GM12872 (cell line): Measurements from ENCODE around the gene CFAP53.

ENCODE experiments used
- TF ChIP-seq, protein P1 (sequence below): IDR thresholded peaks from 3 replicates; pipeline ENCODE4 v1.5.1; 2011; ENCODE audit warnings: low read depth, mild to moderate bottlenecking, low read length, moderate library complexity; ENCODE audit not compliant: insufficient read depth

Gene CFAP53

DNA sequence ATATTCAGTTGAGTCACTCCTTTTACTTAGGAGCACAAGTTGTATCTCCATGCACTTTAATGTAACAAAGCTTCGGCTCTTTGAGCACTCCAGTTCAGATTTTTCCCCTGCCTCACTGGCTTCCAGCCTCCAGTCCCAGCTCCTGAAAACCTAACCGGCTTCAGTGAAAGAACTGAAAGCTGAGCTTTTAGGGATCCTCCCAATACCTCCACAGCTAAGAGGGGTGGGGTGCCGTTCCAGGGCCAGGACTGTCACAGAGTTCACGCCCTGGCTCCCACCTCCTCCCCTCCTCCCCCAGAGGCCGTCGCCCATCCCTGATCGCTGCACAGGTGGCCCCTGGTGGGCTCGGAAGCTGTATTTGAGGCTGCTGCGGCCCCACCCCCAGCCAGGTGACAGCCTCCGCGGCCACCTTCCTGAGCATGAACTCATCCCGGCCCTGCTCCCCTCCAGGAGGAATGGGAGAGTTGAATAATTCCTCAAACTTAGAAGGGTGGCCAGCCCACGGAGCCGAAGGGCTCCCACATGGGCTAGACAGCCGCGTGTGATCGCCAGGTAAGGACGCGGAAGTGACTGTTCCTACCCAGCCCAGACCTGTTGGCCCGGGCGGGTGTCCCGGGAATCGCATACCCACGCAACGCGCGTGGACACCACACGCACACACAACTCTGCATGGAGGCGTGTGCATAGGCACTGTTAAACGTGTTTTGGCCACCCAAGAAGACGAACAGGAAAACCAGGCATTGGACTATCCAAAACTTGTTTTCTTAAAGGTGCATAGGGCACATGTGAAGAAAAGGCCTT, 73.1 kb downstream of the CFAP53 start:
- TF ChIP-seq, protein P1, sequence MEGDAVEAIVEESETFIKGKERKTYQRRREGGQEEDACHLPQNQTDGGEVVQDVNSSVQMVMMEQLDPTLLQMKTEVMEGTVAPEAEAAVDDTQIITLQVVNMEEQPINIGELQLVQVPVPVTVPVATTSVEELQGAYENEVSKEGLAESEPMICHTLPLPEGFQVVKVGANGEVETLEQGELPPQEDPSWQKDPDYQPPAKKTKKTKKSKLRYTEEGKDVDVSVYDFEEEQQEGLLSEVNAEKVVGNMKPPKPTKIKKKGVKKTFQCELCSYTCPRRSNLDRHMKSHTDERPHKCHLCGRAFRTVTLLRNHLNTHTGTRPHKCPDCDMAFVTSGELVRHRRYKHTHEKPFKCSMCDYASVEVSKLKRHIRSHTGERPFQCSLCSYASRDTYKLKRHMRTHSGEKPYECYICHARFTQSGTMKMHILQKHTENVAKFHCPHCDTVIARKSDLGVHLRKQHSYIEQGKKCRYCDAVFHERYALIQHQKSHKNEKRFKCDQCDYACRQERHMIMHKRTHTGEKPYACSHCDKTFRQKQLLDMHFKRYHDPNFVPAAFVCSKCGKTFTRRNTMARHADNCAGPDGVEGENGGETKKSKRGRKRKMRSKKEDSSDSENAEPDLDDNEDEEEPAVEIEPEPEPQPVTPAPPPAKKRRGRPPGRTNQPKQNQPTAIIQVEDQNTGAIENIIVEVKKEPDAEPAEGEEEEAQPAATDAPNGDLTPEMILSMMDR: no peak

DNA sequence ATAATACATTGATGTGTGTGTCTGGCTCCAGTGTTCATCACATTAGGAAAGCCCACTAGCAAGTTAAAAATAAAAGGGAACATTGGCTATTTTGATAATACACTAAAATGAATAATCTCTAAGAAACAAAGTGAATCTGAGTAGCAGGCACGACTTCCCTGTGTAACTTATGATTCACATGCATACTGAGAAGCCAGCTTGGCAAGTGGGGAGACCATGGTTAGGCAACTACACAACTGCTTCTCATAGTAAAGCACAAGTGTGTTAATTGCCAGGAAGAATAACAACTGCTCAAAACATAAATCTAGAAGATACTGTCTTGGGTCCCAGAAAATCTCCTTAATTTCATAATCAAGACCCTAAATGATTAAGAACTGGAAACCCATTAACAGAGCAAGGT, 75.4 kb downstream of the CFAP53 start:
- TF ChIP-seq, protein P1: no peak

DNA sequence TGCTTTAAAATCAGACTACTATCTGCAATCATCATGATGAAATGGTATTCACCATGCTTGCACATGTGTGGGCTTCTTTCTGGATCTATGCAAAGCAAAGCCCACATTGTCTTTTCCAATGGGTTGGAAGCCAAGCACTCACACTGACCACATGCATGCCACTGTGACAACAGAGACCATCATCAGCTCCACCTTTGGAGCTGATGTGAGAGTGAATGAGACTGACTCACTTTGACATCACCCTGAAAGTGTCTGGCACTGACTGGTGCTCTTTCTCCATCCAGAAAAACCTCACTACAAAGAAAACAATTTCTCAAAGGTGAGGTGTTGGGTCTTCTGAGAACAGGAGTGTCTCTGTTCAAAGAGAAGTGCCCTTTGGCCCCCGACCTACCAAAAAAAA, 76.1 kb downstream of the CFAP53 start:
- TF ChIP-seq, protein P1: no peak

DNA sequence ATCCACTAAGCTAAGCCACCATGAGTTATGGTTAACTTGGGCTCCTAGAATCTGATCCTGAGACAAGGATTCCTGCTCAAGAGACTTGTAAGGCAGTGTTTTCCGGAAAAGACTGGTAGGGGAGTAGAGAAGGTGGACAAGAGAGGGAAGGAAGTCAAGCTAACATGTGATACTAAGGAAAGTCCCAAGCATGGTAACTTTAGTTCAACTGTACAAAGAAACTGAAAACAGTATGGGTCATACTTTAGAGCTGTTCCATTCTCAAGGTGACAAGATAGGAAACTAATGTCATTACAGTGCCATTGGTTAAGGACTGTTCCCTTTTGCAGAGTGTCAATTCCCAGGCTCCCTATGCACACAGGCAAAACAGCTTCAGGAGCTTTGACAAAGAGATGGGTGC, 77.1 kb downstream of the CFAP53 start:
- TF ChIP-seq, protein P1: no peak

DNA sequence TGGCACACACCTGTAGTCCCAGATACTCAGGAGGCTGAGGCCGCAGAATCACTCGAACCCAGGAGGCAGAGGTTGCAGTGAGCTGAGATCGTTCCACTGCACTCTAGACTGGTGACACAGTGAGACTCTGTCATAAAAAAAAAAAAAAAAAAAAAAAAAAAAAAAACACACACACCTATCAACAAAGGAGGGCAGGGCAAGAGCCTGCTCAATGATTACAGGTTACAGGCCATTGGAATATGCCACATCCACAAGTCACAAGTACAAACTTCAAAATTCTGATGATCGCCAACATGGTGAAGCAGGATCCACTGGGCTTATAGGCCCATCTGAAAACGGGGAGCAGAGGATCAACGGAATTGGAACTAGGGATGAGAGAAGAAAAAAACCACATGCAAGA, 77.6 kb downstream of the CFAP53 start:
- TF ChIP-seq, protein P1: no peak

DNA sequence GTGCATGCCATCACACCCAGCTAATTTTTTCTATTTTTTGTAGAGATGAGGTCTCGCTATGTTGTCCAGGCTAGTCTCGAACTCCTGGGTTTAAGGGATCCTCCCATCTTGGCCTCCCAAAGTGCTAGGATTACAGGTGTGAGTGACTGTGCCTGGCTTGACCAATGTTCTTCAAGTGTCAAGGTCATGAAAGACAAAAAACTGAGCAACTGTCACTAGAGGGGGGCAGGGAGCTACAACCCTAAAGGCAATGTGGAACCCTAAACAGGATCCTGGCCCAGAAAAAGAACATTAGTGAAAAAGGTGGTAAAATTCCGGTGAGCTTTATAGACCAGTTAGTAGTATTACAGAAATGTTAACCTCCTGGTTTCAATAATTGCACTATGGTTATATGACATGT, 78.6 kb downstream of the CFAP53 start:
- TF ChIP-seq, protein P1: no peak

DNA sequence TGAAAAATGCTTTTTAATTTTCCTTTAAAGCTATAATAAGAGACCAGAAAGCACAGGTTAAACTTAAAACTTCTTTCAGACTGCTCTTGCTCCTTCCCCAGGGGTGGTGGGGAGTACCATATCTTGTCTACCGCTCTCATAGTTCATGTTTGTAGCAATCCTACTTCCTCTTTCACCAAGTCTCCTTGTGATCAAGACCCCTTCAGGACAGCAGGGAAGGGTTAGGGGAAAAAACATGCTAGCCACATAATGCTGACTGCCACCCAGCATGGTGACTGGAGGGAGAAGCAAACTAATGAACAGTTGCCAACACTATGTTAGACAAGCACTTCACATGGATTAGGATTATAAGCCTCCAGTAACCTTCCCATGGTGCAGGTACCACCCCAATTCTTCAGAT, 79.9 kb downstream of the CFAP53 start:
- TF ChIP-seq, protein P1: no peak
